ENCODE results near the gene HMCN2.

DNA sequence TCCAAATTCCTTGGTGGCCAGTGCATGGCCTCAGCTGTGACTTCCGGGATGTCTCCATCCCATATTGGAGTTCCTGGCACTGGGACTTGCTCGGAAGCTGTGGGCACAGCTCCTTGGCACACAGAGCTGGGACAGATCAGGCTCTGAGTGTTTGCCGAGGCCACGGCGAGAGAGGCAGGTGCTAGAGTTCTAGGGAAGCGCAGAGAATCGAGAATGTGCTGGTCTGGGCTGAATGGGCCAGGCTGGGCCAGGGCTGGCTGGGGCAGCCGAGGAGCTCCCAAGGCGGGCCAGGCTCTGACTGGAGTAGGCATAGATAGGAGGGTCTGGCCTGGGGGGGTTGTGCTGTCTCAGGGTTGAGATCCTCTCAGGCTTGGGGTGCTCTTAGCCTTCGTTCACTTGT, 45.4 kb downstream of the HMCN2 start:
- TF ChIP-seq POLR2A (IDR thresholded peaks at IDR 0.05): no peak
- TF ChIP-seq POLR2AphosphoS5 (IDR thresholded peaks at IDR 0.05): no peak
- TF ChIP-seq, protein P1, sequence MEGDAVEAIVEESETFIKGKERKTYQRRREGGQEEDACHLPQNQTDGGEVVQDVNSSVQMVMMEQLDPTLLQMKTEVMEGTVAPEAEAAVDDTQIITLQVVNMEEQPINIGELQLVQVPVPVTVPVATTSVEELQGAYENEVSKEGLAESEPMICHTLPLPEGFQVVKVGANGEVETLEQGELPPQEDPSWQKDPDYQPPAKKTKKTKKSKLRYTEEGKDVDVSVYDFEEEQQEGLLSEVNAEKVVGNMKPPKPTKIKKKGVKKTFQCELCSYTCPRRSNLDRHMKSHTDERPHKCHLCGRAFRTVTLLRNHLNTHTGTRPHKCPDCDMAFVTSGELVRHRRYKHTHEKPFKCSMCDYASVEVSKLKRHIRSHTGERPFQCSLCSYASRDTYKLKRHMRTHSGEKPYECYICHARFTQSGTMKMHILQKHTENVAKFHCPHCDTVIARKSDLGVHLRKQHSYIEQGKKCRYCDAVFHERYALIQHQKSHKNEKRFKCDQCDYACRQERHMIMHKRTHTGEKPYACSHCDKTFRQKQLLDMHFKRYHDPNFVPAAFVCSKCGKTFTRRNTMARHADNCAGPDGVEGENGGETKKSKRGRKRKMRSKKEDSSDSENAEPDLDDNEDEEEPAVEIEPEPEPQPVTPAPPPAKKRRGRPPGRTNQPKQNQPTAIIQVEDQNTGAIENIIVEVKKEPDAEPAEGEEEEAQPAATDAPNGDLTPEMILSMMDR (IDR thresholded peaks at IDR 0.05): no peak

All from suprapubic skin (tissue), 4 donors.